ENCODE data around the gene CDSN. TPM values are rescaled to one million over a fixed set of nuclear protein-coding genes. Genes with fewer than 3 reads are reported as not detected.

Gene CDSN
- total and polyA plus RNA-seq, 2 of the 8 experiments (the other 6 are each of a cell fraction or from before 2014, with no cell fraction given): not detected

- TF ChIP-seq SIX5 (IDR thresholded peaks at IDR 0.05; ENCODE audit: low read depth, low read length) (no peak), CHD1 (IDR thresholded peaks at IDR 0.05; ENCODE audit: low read depth, low read length) (no peak), TAF7 (optimal IDR thresholded peaks at IDR 0.05; ENCODE audit: borderline replicate concordance, low read depth, low read length) (no peak), RXRA (IDR thresholded peaks at IDR 0.05; ENCODE audit: insufficient read depth, low read depth, low read length) (no peak), MAFK (IDR thresholded peaks at IDR 0.05; ENCODE audit: low read depth, low read length) (no peak), TAF1 (IDR thresholded peaks at IDR 0.05; ENCODE audit: low read depth, low read length) (no peak), CTBP2 (IDR thresholded peaks at IDR 0.05; ENCODE audit: borderline replicate concordance, insufficient read depth, insufficient read length, low read length) (no peak), BACH1 (IDR thresholded peaks at IDR 0.05; ENCODE audit: low read length) (no peak), USF2 (IDR thresholded peaks at IDR 0.05; ENCODE audit: low read length) (no peak)
- Histone ChIP-seq H3K4ac (replicated peaks; ENCODE audit: insufficient read length, low read depth, low read length) (no peak overlapping the region), H2BK15ac (ENCODE audit: low read length) (no peak overlapping the region), H2BK120ac (replicated peaks; ENCODE audit: low read depth, low read length) (no peak overlapping the region), H3K9ac (replicated peaks in 1 of 4; ENCODE audit: extremely low read depth in 1 of 4, low read depth in 3 of 4, low read length in 3 of 4) (no peak overlapping the region), H4K91ac (replicated peaks; ENCODE audit: insufficient read length, low read length) (no peak overlapping the region), H3K23ac (ENCODE audit: insufficient read length) (no peak overlapping the region), H3K18ac (ENCODE audit: extremely low read depth, low read length) (no peak overlapping the region), H3K4me3 (ENCODE audit: extremely low read depth in 1 of 4, insufficient read depth in 2 of 4, low read depth in 3 of 4, low read length in 4 of 4) (no peak overlapping the region), H3K9me3 (ENCODE audit: insufficient read depth in 2 of 2, low read depth in 1 of 2, low read length in 1 of 2) (no peaks in the 10 kb centered on the region), H3K23me2 (ENCODE audit: low read depth, low read length) (0 out of 2 replicates have a peak, but pooled peaks cover 2% of the 10 kb centered on the region), H4K8ac (ENCODE audit: extremely low read depth, insufficient read depth, low read length) (no peak overlapping the region), H2AK5ac (ENCODE audit: low read depth, low read length) (no peak overlapping the region), H2BK5ac (ENCODE audit: low read depth, low read length) (no peak overlapping the region), H3K56ac (replicated peaks; ENCODE audit: insufficient read length, low read depth, low read length) (no peak overlapping the region), H3K27ac (ENCODE audit: low read depth, low read length) (no peak overlapping the region), H3K36me3 (ENCODE audit: control insufficient read depth in 2 of 4, insufficient read depth in 4 of 4, low read length in 3 of 4) (no peaks in the 10 kb centered on the region), H4K20me1 (replicated peaks in 1 of 2; ENCODE audit: control insufficient read depth in 1 of 2, insufficient read depth in 2 of 2, low read length in 2 of 2) (no peaks in the 10 kb centered on the region), H3K4me2 (ENCODE audit: insufficient read depth in 1 of 2, low read depth in 2 of 2, low read length in 2 of 2) (no peak overlapping the region), H4K5ac (ENCODE audit: insufficient read length, low read depth, low read length) (no peak overlapping the region), H3K4me1 (replicated peaks in 1 of 4; ENCODE audit: control insufficient read depth in 3 of 4, insufficient read depth in 4 of 4, low read length in 3 of 4) (peaks cover 0 to 8% (median 4%) of the 10 kb centered on the region in 4 experiments; a peak in 6 of 7 replicates), H2BK12ac (ENCODE audit: low read depth, low read length) (no peak overlapping the region), H3K27me3 (replicated peaks in 1 of 4; ENCODE audit: control insufficient read depth in 3 of 4, extremely low read depth in 1 of 4, insufficient read depth in 3 of 4, low read length in 3 of 4) (no peaks in the 10 kb centered on the region), H3K79me1 (ENCODE audit: low read depth, low read length) (no peaks in the 10 kb centered on the region), H2BK20ac (ENCODE audit: low read length) (no peak overlapping the region), H3K14ac (ENCODE audit: insufficient read length) (no peak overlapping the region), H3K79me2 (ENCODE audit: control insufficient read depth in 1 of 2, insufficient read depth in 2 of 2, low read length in 2 of 2) (no peaks in the 10 kb centered on the region), H2AFZ (ENCODE audit: low read length) (no peak overlapping the region)
- FAIRE-seq: no peak
- no peak for DNase-seq (ENCODE audit: low read depth in 1 of 2, low spot score in 2 of 2)
- 87% methylated on average over 4 of the region's 4 CpGs; no CpG with 5 or more reads in 1 of the 2 experiments for WGBS, 2 experiments (ENCODE audit: extremely low coverage in 1 of 2, insufficient coverage in 1 of 2, insufficient read length in 1 of 2, insufficient replicate concordance in 2 of 2, low coverage in 1 of 2, low lambda C conversion rate in 2 of 2, missing lambda C conversion rate in 1 of 2)
- ChIA-PET POLR2A (ENCODE audit: partially characterized antibody) (no interaction called here), CTCF (ENCODE audit: partially characterized antibody) (interaction anchor here (13.3 kb wide), 1 partner anchor 157 kb away, joined by 285 read pairs; the partner anchor contains the start of gene VARS2)
These were observed 43.6 kb downstream of the CDSN start for GRCh38 chr6:31076611-31077010.

All from H1 (cell line).